Stomach (tissue), 4 donors: Measurements from ENCODE around the gene RALBP1.

Source experiments
- CTCF ChIP-seq, 7 experiments: fragments of 450-650 bp in 4 of 7; fragments of 200-600 bp in 3 of 7; sonication (generic) in 3 of 7; IDR thresholded peaks; one replicate each; pipeline ENCODE4 v1.5.1; 2016 to 2019; ENCODE audit warnings: antibody characterized with exemption in 7 of 7, control low read depth in 2 of 7, mild to moderate bottlenecking in 1 of 7
- POLR2A ChIP-seq, 4 donors: fragments of 450-650 bp; IDR thresholded peaks; one replicate each; pipeline ENCODE4 v1.6.1; 2016; ENCODE audit warnings: antibody characterized with exemption in 4 of 4, control low read depth in 2 of 4, mild to moderate bottlenecking in 1 of 4, moderate library complexity in 1 of 4

DNA sequence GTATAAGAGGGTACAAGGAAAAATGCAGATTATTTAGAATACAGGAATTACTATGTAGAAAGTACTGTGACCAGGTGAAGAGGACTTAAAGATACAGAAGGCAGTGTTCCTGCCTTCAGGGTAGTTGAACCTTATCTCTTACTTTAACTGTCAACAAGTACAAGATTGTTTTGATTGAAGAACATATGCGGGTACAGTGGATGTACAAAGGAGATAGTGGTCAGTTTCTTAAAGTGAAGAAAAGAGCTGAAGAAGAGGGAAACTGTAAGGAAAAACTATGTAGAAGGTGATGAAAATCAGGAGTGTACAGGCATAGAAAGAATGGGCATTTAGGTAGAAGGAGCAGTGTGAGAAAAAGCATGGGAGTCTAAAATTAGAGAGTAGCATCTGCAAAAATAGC, 2.2 kb downstream of the RALBP1 start:
- TF ChIP-seq POLR2A (IDR thresholded peaks at IDR 0.05), result no peak
- TF ChIP-seq CTCF (IDR thresholded peaks at IDR 0.05), result no peak
